BJ (cell line): Measurements from ENCODE around the gene SNX24. TPM values are rescaled to one million over a fixed set of nuclear protein-coding genes. Genes with fewer than 3 reads are reported as not detected.

ENCODE experiments used
- CTCF ChIA-PET: fragments of 350-600 bp; formaldehyde crosslinking; extraction: SDS; loops from one replicate; lab custom pipeline; 2021; ENCODE audit warnings: antibody characterized with exemption, inconsistent platforms; lab: Yijun Ruan, JAX
- POLR2A ChIA-PET: fragments of 300-600 bp; sonication (Branson Sonifier 250); formaldehyde crosslinking; extraction: SDS; loops from one replicate; lab custom pipeline; 2021; ENCODE audit warnings: antibody characterized with exemption; lab: Charles Lee
- DNase-seq: peaks from one replicate; pipeline ENCODE4 v3.0.0-alpha.2; 2011; ENCODE audit warnings: low read depth
- H3K27me3 ChIP-seq: 2 replicates; pipeline ENCODE4 v1.6.0; 2011; ENCODE audit warnings: low read length; ENCODE audit not compliant: control insufficient read depth, insufficient read depth
- H3K36me3 ChIP-seq: 2 replicates; pipeline ENCODE4 v1.5.1; 2011; ENCODE audit warnings: low read length; ENCODE audit not compliant: control insufficient read depth, insufficient read depth
- H3K4me3 ChIP-seq: 2 replicates; pipeline ENCODE4 v1.5.1; 2011; ENCODE audit warnings: low read depth, mild to moderate bottlenecking, control low read depth, low read length
- CTCF ChIP-seq: IDR thresholded peaks from 2 replicates; pipeline ENCODE4 v1.5.1; 2011; ENCODE audit warnings: low read depth, mild to moderate bottlenecking, control low read depth, inconsistent platforms, low read length, moderate library complexity; ENCODE audit not compliant: insufficient read depth
- polyA plus RNA-seq: library from polyadenylated mRNA; depleted of rRNA; stranded (reverse); fragments of >200 nt; gene quantifications from 2 replicates; pipeline ENCODE4 v1.2.3, GENCODE V29; 2011

Gene SNX24
- polyA plus RNA-seq, 1 experiment, result 6.9 TPM

GRCh38 chr5:122984425-122984824 lies 139.0 kb downstream of the SNX24 start:
- TF ChIP-seq CTCF, result no peak
- POLR2A ChIA-PET, result no interaction called here
- CTCF ChIA-PET, result interaction anchor here (1.1 to 1.2 kb wide), 2 partner anchors 10 to 16 kb away, joined by 3 to 4 read pairs; no protein-coding TSS in a partner anchor
- no peak for DNase-seq
- H3K36me3 ChIP-seq, result no peaks in the 10 kb centered on the region
- no peak overlapping the region for H3K4me3 ChIP-seq
- no peaks in the 10 kb centered on the region for H3K27me3 ChIP-seq

GRCh38 chr5:122985006-122985700 lies 139.7 kb downstream of the SNX24 start:
- H3K36me3 ChIP-seq, result no peaks in the 10 kb centered on the region
- CTCF ChIA-PET, result interaction anchor here (1.1 to 1.2 kb wide), 2 partner anchors 10 to 16 kb away, joined by 3 to 4 read pairs; no protein-coding TSS in a partner anchor
- no peak for DNase-seq
- H3K27me3 ChIP-seq, result no peaks in the 10 kb centered on the region
- H3K4me3 ChIP-seq, result no peak overlapping the region
- TF ChIP-seq CTCF, result no peak
- POLR2A ChIA-PET, result no interaction called here

GRCh38 chr5:122985954-122986721 lies 140.7 kb downstream of the SNX24 start:
- Histone ChIP-seq H3K36me3 (no peaks in the 10 kb centered on the region), H3K27me3 (no peaks in the 10 kb centered on the region), H3K4me3 (no peak overlapping the region)
- DNase-seq, result no peak
- ChIA-PET POLR2A (no interaction called here), CTCF (no interaction called here)
- no peak for TF ChIP-seq CTCF

- Histone ChIP-seq H3K27me3 (no peaks in the 10 kb centered on the region), H3K36me3 (no peaks in the 10 kb centered on the region), H3K4me3 (no peak overlapping the region)
- no peak for DNase-seq
- ChIA-PET POLR2A (no interaction called here), CTCF (interaction anchor here (0.7 kb wide), 1 partner anchor 291 kb away, joined by 3 read pairs; no protein-coding TSS in a partner anchor)
- TF ChIP-seq CTCF, result no peak
These were observed 150.7 kb downstream of the SNX24 start for GRCh38 chr5:122996091-122996490.

GRCh38 chr5:122997294-122997693 lies 151.9 kb downstream of the SNX24 start:
- no peak for DNase-seq
- Histone ChIP-seq H3K4me3 (no peak overlapping the region), H3K36me3 (no peaks in the 10 kb centered on the region), H3K27me3 (no peaks in the 10 kb centered on the region)
- ChIA-PET CTCF (interaction anchor here (1.2 kb wide), 1 partner anchor 294 kb away, joined by 3 read pairs; no protein-coding TSS in a partner anchor), POLR2A (no interaction called here)
- TF ChIP-seq CTCF, result no peak
